A172 (cell line): ENCODE results near the gene GP1BA. TPM values are rescaled to one million over a fixed set of nuclear protein-coding genes. Genes with fewer than 3 reads are reported as not detected.
A peak's percentile ranks its signal among the peaks of the same experiment; 100 is the strongest.

ENCODE experiments used
- DNase-seq: peaks from one replicate; pipeline ENCODE4 v3.0.0-alpha.2; 2015; ENCODE audit warnings: low spot score
- total RNA-seq: library from RNA; depleted of rRNA; stranded (reverse); fragments of >200 nt; shearing (Covaris generic); gene quantifications from 2 replicates; pipeline ENCODE4 v1.2.3, GENCODE V29; 2014; rRNA removed

Gene GP1BA
- total RNA-seq, 1 experiment from 2014 or later: not detected

DNA sequence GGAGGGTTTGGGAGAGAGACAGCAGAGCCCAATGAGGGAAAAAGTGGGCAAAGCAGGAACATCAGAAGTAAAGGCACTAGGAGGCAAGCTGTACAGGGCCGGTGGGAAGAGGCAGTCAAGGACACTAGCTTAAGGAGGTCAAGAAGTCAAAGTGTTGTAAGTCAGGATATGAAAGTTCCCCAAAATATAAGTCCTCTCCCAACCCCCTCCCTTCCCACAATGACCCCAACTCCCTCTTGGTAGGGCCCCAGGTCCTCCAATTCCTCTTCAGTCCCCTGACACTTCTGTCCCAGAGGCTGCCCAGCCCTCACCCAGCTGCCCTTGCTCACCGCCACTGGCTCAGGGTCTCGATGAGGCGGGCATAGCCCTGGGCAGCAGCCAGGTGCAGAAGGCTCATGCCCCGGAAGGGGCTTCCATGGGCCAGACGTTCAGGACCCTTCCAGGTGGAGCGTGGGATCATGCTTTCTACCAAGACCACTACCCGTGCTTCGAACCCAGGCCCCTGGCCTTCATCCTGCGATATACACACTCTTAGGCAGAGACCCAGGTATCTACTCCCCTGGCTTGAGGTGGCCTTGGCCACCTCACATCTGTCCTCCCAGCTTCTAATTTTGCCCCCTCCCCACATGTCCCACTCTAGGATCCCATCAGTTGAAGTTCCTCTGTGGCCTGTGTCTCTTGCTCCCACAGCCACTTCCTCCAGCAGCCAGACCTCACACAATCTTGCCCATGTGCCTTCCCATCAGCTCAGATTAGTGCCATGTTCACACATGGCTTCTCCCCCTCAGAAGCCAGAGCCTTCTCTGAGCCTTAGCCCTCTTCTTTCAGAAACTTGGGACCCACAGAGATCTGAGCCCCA is 41.4 kb downstream of the GP1BA start:
- no peak for DNase-seq

DNA sequence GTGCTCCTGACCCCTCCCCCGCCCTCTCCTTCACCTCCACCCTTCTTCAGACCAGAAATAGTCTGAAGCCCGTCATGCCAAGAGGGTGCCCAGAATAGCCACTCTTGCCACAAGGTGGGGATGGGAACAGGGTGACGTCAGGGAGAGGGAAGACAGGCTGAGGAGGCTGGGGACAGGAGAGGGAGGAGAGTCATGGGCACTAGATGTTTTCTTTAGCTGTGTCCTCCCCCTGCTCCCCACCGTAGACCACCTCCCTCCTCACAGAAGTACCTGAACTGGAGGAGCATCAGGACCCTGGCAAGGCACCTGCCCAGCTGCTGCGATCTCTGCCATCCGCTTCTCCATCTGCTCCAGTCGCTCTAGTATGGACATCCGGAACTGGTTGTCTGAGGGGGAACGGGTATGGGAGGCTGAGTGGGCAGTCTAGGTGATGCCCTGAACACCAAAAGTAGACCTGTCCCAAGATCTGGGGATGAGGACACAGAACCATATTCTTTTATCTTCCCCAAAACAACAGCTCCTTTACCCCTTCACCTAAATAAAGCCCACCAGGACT is 42.1 kb downstream of the GP1BA start:
- no peak for DNase-seq

DNA sequence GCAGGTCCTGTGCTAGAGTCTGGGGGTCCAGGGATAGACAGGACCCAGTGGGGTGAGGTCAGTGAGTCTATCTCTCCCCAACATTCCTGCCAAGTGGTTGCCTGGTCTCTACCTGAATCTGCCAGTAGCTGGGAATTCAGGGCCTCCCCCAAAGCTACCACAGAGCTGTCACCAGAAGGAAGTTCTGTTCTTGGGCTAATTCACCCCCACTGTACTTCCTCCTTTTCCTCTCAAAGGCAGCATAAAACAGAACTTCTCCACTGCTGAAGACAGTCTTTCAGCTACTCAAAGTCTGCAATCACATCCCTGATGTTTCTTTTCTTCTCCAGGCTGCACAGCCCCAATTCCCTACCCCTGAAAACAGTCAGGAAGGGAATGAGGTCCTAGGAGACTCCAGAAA is 46.6 kb downstream of the GP1BA start:
- no peak for DNase-seq

DNA sequence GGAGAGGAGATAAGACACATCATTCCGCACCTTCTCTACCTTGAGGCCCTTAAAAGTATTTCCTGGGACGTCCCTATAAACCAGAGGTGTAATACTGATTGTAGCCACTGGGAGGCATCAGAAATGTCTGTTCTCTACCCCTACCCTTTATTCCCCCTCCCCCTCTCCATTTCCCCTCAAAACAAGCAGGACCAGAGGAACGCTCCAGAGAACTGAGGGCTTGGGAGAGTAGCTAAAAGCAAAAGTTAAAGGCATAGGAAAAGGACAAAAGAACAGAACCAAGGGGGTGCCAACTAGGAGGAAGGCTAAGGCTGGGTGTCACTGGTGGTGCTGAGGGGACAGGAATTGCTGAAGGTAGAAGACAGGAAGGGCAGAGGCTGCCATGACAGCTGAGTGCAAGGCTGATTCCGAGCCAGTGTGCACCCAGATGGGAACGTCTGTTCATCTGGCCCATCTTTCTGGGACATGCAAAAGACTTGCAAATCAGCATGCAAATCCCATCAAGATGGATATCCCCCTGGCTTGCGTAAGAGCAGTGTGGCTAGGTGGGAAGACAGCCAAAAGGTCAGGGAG is 48.7 kb downstream of the GP1BA start:
- peak; percentile 46 for DNase-seq

GRCh38 chr17:4982305-4982704 is 50.2 kb downstream of the GP1BA start:
- DNase-seq: no peak

Other genes with a start within 250 kb of the GP1BA start
- gene PELP1, start 228.1 kb upstream of the GP1BA start, total RNA-seq: 23.5 and 29.5 TPM in 2 replicates
- 6.7 and 12.3 TPM in 2 replicates for gene ARRB2, start 221.6 kb upstream of the GP1BA start, total RNA-seq
- gene MED11, start 200.8 kb upstream of the GP1BA start, total RNA-seq: 29.9 and 33.3 TPM in 2 replicates
- gene ZMYND15, start 192.4 kb upstream of the GP1BA start, total RNA-seq: 0.07 and 0.21 TPM in 2 replicates
- gene CXCL16, start 192.3 kb upstream of the GP1BA start, total RNA-seq: 5.1 and 8.1 TPM in 2 replicates
- not detected in 2 replicates for gene TM4SF5, start 160.4 kb upstream of the GP1BA start, total RNA-seq
- not detected in 2 replicates for gene VMO1, start 145.9 kb upstream of the GP1BA start, total RNA-seq
- gene GLTPD2, start 143.3 kb upstream of the GP1BA start, total RNA-seq: not detected in 2 replicates
- 351 and 425 TPM in 2 replicates for gene PSMB6, start 136.1 kb upstream of the GP1BA start, total RNA-seq
- gene PLD2, start 125.1 kb upstream of the GP1BA start, total RNA-seq: 17.6 and 18.0 TPM in 2 replicates
- gene MINK1, start 98.9 kb upstream of the GP1BA start, total RNA-seq: 31.4 and 31.6 TPM in 2 replicates
- gene C17orf107, start 32.7 kb upstream of the GP1BA start, total RNA-seq: 0.07 and 0.48 TPM in 2 replicates
- not detected in 2 replicates for gene CHRNE, start 29.2 kb upstream of the GP1BA start, total RNA-seq
- 80.8 and 82.6 TPM in 2 replicates for gene SLC25A11, start 7.8 kb downstream of the GP1BA start, total RNA-seq
- gene RNF167, start 8.0 kb downstream of the GP1BA start, total RNA-seq: 48.2 and 49.2 TPM in 2 replicates
- gene PFN1, start 16.3 kb downstream of the GP1BA start, total RNA-seq: 1,113 and 1,180 TPM in 2 replicates
- 4.0 and 12.3 TPM in 2 replicates for gene ENO3, start 18.8 kb downstream of the GP1BA start, total RNA-seq
- gene SPAG7, start 35.5 kb downstream of the GP1BA start, total RNA-seq: 74.4 and 90.6 TPM in 2 replicates
- gene CAMTA2, start 55.4 kb downstream of the GP1BA start, total RNA-seq: 2.4 and 7.1 TPM in 2 replicates
- gene INCA1, start 65.2 kb downstream of the GP1BA start, total RNA-seq: 0.88 and 1.5 TPM in 2 replicates
- gene KIF1C, start 65.7 kb downstream of the GP1BA start, total RNA-seq: 123 and 125 TPM in 2 replicates
- gene SLC52A1, start 103.1 kb downstream of the GP1BA start, total RNA-seq: 0.05 and 0.16 TPM in 2 replicates
- 0.72 and 1.1 TPM in 2 replicates for gene ZFP3, start 146.2 kb downstream of the GP1BA start, total RNA-seq
- gene ZNF232, start 179.6 kb downstream of the GP1BA start, total RNA-seq: not detected in 2 replicates
- 0.07 TPM in 1 of 2 replicates, not detected in the other for gene USP6, start 183.8 kb downstream of the GP1BA start, total RNA-seq